ENCODE results near the gene KIF20A.
"Not testable (repeated sequence)": the region's sequence is repeated elsewhere in the genome, so short reads cannot be mapped to it uniquely, and the experiment has no call there.

The KIF20A gene

DNA sequence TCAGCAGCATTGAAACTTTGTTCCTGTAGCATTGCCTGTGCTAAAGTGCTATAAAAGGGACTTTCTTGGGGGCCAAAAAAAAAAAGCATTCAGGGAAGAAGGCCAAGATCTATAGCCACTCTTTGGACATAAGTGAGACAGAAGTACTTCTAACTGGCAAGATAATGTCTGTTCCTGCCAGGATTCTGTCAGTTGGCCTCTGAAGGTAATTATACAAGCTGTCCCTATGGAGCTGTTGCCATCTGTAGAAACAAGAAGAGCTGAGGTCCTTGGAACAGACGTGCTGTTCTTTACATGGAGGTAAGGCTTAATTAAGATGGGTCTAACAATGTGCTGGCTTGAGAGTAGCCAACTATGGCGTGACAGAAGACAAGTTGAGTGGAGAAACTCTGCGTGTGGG lies 9.7 kb downstream of the KIF20A start:
- DNase-seq = no peak

DNA sequence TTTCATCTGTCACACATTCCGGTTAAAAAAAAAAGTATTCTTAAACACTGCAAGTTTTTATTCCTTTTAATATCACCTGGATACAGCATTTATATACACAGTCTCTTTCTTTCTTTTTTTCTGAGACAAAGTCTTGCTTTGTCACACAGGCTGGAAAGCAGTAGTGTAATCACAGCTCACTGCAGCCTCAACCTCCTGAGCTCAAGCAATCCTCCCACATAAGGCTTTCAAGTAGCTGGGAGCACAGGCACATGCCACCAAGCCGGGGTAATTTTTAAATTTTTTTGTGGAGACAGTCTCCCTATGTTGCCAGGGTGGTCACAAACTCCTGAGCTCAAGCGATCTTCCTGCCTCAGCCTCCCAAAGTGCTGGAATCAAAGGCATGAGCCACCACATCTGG lies 13.9 kb downstream of the KIF20A start:
- DNase-seq = no peak

DNA sequence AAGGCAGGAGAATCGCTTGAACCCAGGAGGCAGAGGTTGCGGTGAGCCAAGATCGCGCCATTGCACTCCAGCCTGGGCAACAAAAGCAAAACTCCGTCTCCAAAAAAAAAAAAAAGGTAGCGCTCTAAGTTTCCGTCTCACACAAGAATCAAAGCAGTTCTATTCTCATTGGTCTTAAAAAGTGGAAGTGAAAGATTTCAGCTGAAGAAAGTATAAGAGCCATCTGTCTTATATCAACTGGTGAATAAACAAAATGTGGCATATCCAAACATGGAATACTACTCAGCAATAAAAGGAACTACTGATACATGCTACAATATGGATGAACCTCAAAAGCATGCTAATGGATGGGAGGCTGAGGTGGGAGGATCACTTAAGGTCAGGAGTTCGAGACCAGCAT lies 14.9 kb downstream of the KIF20A start:
- not testable (repeated sequence) for DNase-seq

DNA sequence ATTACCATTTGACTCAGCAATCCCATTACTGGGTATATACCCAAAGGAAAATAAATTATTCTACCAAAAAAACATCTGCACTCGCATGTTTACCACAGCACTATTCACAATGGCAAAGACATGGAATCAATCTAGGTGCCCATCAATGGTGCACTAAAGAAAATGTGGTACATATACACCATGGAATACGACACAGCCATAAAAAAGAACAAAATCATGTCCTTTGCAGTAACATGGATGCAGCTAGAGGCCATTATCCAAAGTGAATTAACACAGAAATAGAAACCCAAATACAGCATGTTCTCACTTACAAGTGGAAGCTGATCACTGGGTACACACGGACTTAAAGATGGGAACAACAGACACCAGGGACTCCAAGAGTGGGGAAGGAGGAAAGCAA lies 32.1 kb downstream of the KIF20A start:
- DNase-seq = no peak

DNA sequence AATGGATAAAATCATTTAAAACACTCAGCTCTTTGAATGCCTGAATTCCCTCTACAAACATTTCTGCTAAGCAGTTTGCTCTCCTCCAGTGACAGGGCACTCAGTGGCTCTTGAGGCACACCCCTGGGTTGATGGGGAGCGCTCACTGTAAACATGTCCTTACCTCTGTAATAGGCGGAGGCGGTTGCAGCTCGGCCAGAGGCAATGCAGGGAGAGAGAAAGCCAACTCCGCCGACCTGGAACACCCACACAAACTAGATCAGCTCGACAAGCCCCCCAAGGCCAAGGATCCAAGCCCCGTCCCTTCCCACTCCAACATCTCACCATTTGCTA lies 33.9 kb downstream of the KIF20A start:
- no peak for DNase-seq

DNA sequence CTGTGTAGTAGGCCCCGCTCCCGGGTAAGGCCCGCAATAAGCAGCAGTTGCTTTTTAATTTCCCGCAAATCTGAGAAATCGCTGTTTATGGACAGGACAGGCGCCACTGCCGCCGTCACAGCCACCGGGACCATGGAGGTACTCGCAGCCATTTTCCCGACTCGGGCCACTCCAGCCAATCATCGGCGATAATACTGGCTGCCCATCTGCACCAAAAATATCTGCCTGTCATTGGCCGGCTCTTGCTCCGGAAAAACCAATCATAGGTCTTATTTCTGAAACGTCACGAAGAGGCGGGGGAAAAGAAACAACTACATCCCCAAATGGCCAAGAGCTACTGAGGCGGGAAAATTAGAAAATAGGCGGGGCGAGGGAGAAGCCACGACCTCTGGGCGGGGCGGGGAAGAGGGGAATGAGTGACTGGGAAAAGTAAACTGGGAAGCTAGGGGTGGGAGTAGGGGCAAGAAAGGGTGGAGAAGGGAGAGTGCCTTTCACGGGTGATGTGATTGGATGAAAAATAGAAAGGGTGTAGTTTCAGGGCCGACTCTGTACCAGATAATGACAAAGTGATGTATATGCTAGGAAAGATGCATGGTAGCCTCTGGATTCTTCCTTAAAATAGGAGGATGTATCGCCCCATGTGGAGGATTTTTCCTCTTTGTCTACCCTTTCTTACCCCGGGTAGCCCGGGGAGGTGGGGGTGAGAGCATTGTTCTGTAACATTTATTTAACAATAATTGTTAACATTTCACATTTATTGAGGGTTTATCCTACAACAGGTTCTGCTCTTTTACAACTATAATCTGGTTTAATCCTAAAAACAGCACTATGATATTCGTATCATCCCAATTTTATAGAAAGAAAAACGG lies 34.5 kb downstream of the KIF20A start, which contains the start of gene CDC23:
CDC23 (minus strand) TSS at position 163 of the 869 bp plus-strand sequence; CDS start at position 152, 11 bp downstream.
- peak; percentile 93 for DNase-seq

DNA sequence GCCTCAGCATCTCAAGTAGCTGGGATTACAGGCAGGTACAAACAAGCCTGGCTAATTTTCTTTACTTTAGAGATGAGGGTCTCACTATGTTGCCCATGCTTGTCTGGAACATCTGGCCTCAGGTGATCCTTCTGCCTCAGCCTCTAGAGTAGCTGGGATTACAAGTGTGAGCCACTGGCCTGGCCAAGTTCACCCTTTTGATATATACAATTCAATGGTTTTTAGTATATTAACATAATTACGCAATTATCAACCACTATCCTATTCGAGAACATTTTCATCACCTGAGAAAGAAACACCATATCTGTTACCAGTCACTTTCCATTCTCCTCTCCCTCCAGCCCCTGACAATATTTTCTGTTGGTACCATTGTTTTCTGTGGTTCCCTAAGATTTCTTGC lies 37.9 kb downstream of the KIF20A start:
- no peak for DNase-seq

DNA sequence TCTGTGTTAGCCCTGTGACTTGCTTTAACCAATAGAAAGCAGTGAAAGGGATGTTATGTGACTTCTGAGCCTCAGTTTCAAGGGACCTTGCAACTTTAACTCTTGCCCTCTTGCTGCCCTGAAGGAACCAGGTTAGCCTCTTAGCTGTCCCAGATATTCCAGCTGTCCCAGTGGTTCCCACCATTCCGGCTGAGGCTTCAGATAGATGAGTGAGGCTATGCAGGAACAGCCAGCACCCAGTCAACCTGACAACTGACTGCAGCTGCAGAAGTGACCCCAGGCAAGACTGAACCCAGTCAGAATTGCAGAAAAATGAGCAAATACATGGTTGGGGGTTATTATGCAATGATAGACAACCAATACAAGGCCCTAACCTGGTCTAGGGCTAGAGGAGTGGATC lies 44.6 kb downstream of the KIF20A start:
- DNase-seq = no peak

DNA sequence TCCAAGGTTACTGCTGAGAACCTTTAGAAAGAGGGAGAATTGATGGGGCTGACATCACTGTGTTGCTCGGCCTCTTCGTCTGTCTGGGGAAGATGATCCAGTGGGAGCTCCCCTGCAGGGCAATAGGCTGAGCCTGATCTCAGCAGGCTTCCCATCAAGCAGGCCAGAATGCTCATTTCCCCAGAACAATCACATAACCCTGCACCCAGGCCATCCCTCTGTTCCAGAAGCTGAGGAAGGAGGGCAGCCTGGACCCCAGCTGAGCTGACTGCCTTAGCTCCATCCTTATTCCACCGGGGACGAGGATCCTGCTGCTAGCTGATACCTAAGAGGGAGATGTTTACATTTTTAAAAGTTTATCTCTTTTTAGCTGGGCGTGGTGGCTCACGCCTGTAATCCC lies 45.8 kb downstream of the KIF20A start:
- no peak for DNase-seq

DNA sequence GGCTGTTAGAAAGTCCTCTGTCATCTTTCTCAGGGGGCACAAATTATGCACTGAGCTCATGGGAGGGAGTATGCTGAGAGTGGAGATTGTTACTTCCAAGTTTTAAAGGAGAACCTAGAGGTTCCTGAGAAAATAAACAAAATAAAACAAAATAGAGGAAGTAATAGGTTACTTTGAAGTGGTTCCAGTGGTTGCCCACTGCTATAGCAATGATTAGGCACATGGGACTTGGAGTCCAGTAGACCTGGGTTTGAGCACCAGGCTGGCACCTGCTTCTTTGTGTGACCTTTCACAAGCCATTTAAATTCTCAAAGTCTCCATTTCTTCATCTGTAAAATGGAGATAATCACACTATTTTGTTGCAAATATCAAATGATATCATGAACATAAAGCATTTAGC lies 48.0 kb downstream of the KIF20A start:
- no peak for DNase-seq

DNA sequence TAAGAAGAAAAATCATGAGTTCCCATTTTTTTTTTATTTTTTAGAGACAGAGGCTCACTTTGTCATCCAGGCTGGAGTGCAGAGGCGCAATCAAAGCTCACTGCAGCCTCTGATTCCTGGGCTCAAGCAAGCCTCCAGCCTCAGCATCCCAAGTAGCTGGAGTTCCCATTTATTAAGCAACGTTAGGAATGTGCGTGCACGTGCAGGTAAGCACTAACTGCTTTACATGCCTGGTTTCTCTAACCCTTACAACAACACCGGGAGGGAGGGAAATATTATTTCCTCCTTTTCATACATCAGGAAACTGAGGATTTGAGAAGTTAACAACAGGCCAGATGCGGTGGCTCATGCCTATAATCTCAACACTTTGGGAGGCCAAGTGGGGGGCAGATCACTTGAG lies 50.5 kb downstream of the KIF20A start:
- no peak for DNase-seq

DNA sequence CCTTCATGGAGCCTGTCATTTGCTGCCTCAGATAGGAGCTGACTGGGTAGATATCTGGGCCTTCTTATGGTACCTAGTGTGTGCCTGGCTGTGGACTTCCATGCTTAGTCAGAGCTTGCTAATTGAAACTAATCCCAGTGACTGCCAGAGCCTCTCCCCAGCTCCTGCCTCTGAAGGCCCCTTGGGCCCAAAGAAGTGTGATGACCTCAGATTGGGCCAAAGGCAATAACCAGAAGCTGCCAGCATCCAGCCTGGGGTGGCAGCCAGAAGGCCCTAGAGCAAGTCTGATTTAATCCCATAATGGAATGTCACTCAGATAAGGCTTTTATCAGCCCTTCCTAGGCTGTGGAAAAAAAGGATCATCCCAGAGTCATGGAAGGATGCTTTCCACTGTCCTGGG lies 51.3 kb downstream of the KIF20A start:
- no peak for DNase-seq

DNA sequence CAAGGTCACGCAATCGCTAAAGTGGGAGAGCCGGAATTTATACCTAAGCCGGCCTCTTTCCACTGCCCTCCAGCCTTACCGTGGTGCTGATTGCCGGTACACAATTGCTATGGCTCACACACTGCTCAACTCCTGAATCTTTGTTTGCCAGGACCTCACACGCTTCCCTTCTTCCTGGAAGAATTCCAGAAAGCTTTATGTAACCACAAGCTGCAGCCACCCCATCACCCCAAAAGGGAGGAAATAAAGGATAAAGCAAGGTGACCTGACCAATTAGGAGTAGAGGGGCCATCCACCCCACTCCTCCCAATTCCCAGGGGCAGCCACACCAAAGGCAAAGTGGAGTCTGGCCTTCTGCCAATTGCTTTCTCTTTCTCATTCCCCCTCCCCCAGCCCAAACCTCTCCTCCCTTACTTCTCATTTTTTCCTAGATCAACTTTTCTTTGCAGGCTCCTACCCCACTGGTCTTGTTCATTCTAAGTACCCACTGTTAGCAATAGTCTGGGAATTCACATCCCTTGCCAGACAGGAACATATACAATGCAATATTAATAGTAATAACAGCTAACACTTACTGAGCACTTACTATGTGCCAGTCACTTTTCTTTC lies 52.2 kb downstream of the KIF20A start:
- DNase-seq = peak; percentile 39

DNA sequence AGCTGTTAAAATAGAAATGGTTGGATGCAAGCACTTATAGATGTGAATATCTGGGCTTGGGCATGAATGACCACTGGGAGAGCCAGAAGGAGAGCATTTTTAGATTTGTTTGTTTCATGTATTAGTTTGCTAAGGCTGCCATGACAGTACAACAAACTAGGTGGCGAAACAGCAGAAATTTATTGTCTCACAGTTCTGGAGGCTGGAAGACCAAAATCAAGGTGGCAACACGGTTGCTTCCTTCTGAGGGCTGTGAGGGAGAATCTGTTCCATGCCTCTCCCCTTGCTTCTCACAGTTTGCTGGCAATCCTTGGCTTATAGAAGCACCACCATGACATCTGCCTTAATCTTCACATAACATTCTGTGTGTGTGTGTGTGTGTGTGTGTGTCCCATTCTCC lies 54.4 kb downstream of the KIF20A start:
- DNase-seq = no peak

DNA sequence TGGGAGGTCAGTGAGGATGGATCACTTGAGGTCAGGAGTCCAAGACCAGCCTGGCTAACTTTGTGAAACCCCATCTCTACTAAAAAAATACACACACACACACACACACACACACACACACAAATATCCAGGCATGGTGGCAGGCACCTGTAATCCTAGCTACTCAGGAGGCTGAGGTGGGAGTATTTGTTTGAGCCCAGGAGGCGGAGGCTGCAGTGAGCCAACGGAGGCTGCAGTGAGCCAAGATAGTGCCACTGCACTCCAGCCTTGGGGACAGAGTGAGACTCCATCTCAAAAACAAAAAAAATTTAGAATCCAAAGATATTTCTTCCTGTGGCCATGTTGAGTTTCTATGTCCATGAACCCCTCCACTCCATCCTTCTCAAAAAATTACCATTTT lies 55.7 kb downstream of the KIF20A start:
- no peak for DNase-seq
